ENCODE measurements around the gene IFT43. TPM values are rescaled to one million over a fixed set of nuclear protein-coding genes. Genes with fewer than 3 reads are reported as not detected.

IFT43 gene
- total RNA-seq (ENCODE audit: low replicate concordance) = 20.9 and 36.2 TPM in 2 replicates

DNA sequence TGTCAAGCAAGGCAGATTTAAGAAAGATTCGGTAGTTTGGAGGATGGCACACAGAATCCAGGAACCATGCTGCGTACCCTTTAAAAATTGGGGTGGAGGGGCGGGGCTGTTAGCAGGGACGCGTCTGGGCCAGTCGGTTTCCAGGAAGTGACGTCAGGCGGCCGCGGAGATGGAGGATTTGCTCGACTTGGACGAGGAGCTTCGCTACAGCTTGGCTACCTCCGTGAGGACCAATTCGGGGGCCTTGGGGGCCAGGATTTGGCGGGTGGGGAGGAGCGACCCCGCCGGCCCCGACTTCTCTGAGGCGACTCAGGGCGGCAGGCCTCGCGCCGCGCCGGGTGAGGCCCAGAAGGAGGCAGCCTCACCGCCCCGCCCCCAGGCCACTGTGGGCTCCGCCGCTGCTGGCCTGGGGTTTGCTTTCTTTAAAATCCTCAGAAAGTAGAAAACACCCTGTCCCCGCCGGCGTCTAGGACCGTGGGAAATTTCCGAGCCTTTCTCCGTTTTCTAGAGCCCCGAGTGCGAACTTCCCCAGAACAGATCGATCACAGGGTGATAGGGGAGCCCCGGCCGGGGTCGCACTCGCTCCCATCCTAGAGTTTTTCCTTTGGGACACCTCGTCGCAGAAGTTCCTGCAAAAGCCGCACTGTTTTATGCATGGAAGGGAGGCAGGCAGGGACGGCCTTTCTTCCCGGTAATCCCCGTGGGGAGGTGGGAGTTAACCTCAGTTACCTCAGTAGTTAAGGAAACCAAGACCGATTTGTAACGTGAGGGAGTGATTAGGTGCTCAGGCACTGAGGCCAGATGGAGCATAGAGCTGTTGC is at the start of gene IFT43:
IFT43 (plus strand) TSS at position 146 of the 821 bp plus-strand sequence; CDS start at position 170, 24 bp downstream.

DNA sequence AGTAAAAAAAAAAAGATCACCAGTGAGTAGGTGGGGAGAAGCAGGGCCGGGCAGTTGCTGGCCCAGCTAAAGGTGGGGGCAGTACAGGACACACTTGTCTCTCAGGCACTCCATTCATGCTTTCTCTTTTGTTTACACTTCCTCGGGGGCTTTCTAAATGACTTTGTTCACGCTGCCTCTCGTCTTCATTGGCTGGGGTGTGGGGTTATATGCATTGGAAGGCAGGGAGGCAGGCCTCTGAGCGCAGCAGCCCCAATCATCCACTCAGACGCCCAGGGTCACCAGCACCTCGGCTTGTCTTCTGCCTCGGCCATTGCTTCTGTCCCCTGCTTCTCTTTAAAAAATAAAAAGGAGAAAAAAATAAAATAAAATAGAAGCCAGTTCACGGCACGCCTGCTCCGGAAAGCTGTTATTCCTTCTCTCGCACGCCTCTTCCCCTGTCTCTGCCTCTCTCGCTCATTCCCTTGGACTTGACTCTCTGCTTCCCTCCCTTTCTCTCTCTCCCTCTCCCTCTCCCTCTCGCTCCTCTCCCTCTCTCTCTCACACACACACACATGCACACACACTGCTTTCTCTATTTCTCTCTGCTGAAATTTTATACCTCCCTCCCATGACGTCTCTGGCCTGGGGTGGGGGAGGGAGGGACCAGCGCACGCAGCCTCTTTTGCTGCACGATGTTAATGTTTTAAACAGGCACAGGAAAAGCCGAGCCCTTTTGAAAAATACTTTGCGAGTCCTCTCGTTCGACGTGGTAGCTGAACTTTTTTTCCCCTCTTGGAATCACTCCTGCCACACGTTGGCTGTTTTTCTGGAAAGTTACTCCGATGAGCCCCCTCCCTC is 3.9 kb upstream of the IFT43 start, which contains the start of gene TGFB3:
TGFB3 (minus strand) TSS at position 570 of the 840 bp plus-strand sequence. CDS start 1,102 bp downstream, outside the sequence.

Other genes starting within 250 kb of the IFT43 start
- 3.6 and 11.0 TPM in 2 replicates for gene TGFB3, start 3.8 kb upstream of the IFT43 start, total RNA-seq (ENCODE audit: low replicate concordance)
- gene GPATCH2L, start 166.2 kb downstream of the IFT43 start, total RNA-seq (ENCODE audit: low replicate concordance) = 53.1 and 73.5 TPM in 2 replicates

Data from smooth muscle cell of the coronary artery (primary cell).